ENCODE data around the gene CRYM. TPM values are rescaled to one million over a fixed set of nuclear protein-coding genes. Genes with fewer than 3 reads are reported as not detected.
"Not testable (repeated sequence)": the region's sequence is repeated elsewhere in the genome, so short reads cannot be mapped to it uniquely, and the experiment has no call there.

CRYM gene
- total RNA-seq, 4 donors from 2014 or later = 0.27 to 0.79 TPM; not detected in 2

- WGBS, 2 donors (ENCODE audit: low coverage in 1 of 2) = 88 to 93% methylated on average over 4 to 6 of the region's 6 CpGs
- TF ChIP-seq CTCF (IDR thresholded peaks at IDR 0.05) (no peak), POLR2AphosphoS5 (IDR thresholded peaks at IDR 0.05) (no peak), POLR2A (IDR thresholded peaks at IDR 0.05) (no peak), EP300 (IDR thresholded peaks at IDR 0.05) (no peak)
- Histone ChIP-seq H3K4me1 (no peaks in the 10 kb centered on the region), H3K4me3 (no peak overlapping the region), H3K27me3 (no peaks in the 10 kb centered on the region), H3K36me3 (no peaks in the 10 kb centered on the region), H3K27ac (no peak overlapping the region), H3K9me3 (no peaks in the 10 kb centered on the region)
- ATAC-seq = no peak
These were observed 43.6 kb upstream of the CRYM start for GRCh38 chr16:21321736-21322135.

- Histone ChIP-seq H3K27me3 (no peaks in the 10 kb centered on the region), H3K36me3 (no peaks in the 10 kb centered on the region), H3K4me3 (no peak overlapping the region), H3K27ac (no peak overlapping the region), H3K4me1 (no peaks in the 10 kb centered on the region), H3K9me3 (no peaks in the 10 kb centered on the region)
- 90 to 100% methylated on average over 1 of the region's 1 CpG for WGBS, 2 donors (ENCODE audit: low coverage in 1 of 2)
- ATAC-seq = no peak
- TF ChIP-seq EP300 (IDR thresholded peaks at IDR 0.05) = no peak
- TF ChIP-seq POLR2AphosphoS5 (IDR thresholded peaks at IDR 0.05) = no peak
- TF ChIP-seq POLR2A (IDR thresholded peaks at IDR 0.05) = no peak
- no peak for TF ChIP-seq CTCF (IDR thresholded peaks at IDR 0.05)
These were observed 36.2 kb upstream of the CRYM start for GRCh38 chr16:21314339-21314738.

- not testable (repeated sequence) for H3K27me3 ChIP-seq, ATAC-seq, H3K36me3 ChIP-seq, H3K4me3 ChIP-seq, H3K27ac ChIP-seq, H3K4me1 ChIP-seq, H3K9me3 ChIP-seq
- WGBS, 2 donors (ENCODE audit: low coverage in 1 of 2) = 80% methylated on average over 1 of the region's 25 CpGs; no CpG with 5 or more reads in 1 of the 2 donors
These were observed 34.8 kb upstream of the CRYM start for GRCh38 chr16:21312863-21313372.

GRCh38 chr16:21312046-21312445 lies 34.0 kb upstream of the CRYM start:
- not testable (repeated sequence) for H3K27me3 ChIP-seq, H3K4me3 ChIP-seq, H3K27ac ChIP-seq, ATAC-seq, H3K9me3 ChIP-seq, H3K4me1 ChIP-seq, H3K36me3 ChIP-seq
- 92 to 95% methylated on average over 2 to 7 of the region's 18 CpGs for WGBS, 2 donors (ENCODE audit: low coverage in 1 of 2)

GRCh38 chr16:21306712-21307111 lies 28.6 kb upstream of the CRYM start:
- H3K4me3 ChIP-seq, ATAC-seq, H3K36me3 ChIP-seq, H3K27me3 ChIP-seq, H3K27ac ChIP-seq, H3K9me3 ChIP-seq, H3K4me1 ChIP-seq: not testable (repeated sequence)
- 88 to 96% methylated on average over 2 to 5 of the region's 5 CpGs for WGBS, 2 donors (ENCODE audit: low coverage in 1 of 2)

GRCh38 chr16:21302898-21303528 lies 24.9 kb upstream of the CRYM start:
- ATAC-seq = no peak
- Histone ChIP-seq H3K4me1 (peaks cover 0 to 23% (median 4%) of the 10 kb centered on the region in 3 donors), H3K27me3 (no peaks in the 10 kb centered on the region), H3K36me3 (no peaks in the 10 kb centered on the region), H3K27ac (peak overlapping the region in 2 of 4 donors; percentile 76 to 88), H3K9me3 (no peaks in the 10 kb centered on the region), H3K4me3 (no peak overlapping the region)
- 42% methylated on average over 4 of the region's 4 CpGs; no CpG with 5 or more reads in 1 of the 2 donors for WGBS, 2 donors (ENCODE audit: low coverage in 1 of 2)
- TF ChIP-seq POLR2AphosphoS5 (IDR thresholded peaks at IDR 0.05) (no peak), EP300 (IDR thresholded peaks at IDR 0.05) (no peak), POLR2A (IDR thresholded peaks at IDR 0.05) (no peak), CTCF (IDR thresholded peaks at IDR 0.05) (no peak)

Measured in gastroesophageal sphincter (tissue), 4 donors.